Epithelial cell of proximal tubule (primary cell): ENCODE results near the gene ARID3A. TPM values are rescaled to one million over a fixed set of nuclear protein-coding genes. Genes with fewer than 3 reads are reported as not detected.

Experiments
- DNase-seq: peaks from one replicate; pipeline ENCODE4 v3.0.0-alpha.2; 2011; ENCODE audit warnings: low read depth
- H3K4me3 ChIP-seq: 2 replicates; pipeline ENCODE4 v1.5.1; 2011; ENCODE audit warnings: low read depth, mild to moderate bottlenecking, low read length
- total RNA-seq: library from RNA; depleted of rRNA; stranded (reverse); fragments of >200 nt; gene quantifications from 2 replicates; pipeline ENCODE4 v1.2.3, GENCODE V29; 2015
- TF ChIP-seq, protein P1 (sequence below): conservative IDR thresholded peaks from 2 replicates; pipeline ENCODE4 v1.5.1; 2012; ENCODE audit warnings: low read depth, mild to moderate bottlenecking, low read length

The ARID3A gene
- total RNA-seq, 1 donor from 2014 or later = 37.0 TPM

DNA sequence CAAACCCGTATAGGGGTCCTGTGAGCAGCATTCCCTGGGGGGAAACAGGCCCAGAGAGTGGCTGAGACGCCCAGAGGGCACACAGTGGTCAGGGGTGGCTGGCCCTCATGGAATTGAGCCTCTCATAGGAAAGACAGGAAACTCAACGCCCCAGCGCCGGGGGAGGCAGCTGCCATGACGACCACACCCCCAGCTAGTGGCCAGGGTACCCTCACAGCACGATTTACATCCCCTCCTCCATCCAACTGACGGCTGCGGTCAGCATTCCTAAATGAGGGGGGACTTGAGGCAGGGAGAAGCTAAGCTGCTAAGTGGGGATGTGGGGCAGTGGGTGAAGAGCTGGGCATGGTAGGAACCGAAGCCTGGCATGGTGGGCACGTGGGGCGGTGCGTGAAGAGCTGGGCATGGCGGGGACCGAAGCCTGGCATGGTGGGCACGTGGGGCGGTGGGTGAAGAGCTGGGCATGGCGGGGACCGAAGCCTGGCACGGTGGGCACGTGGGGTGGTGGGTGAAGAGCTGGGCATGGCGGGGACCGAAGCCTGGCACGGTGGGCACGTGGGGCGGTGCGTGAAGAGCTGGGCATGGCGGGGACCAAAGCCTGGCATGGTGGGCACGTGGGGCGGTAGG is 42.9 kb upstream of the ARID3A start:
- no peak overlapping the region for H3K4me3 ChIP-seq
- TF ChIP-seq, protein P1, sequence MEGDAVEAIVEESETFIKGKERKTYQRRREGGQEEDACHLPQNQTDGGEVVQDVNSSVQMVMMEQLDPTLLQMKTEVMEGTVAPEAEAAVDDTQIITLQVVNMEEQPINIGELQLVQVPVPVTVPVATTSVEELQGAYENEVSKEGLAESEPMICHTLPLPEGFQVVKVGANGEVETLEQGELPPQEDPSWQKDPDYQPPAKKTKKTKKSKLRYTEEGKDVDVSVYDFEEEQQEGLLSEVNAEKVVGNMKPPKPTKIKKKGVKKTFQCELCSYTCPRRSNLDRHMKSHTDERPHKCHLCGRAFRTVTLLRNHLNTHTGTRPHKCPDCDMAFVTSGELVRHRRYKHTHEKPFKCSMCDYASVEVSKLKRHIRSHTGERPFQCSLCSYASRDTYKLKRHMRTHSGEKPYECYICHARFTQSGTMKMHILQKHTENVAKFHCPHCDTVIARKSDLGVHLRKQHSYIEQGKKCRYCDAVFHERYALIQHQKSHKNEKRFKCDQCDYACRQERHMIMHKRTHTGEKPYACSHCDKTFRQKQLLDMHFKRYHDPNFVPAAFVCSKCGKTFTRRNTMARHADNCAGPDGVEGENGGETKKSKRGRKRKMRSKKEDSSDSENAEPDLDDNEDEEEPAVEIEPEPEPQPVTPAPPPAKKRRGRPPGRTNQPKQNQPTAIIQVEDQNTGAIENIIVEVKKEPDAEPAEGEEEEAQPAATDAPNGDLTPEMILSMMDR = no peak
- DNase-seq = no peak

DNA sequence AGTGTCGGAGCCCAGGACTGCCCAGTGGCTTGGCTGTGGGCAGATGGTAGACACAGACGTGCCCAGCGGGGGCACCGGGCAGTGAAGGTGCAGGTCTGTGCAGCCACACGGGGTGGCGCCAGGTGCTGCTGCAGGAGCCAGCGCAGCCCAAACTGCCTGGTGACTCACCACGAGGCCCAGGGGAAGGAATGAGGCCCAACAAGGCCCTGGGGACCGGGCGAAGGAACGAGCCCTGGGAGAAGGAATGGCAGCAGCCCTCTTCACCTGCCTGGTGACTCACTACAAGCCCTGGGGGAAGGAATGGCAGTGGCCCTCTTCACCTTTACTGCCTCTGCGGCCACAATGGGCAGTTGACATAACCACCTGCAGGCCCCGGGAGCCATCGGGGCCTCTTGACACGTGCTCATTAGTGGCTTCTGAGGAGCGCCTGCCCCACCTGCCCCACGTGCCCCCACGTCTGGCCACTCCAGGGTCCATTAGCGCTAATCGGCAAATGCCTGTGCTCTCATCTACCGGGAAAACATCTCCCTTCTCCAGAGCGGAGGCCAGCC is 42.1 kb upstream of the ARID3A start:
- no peak overlapping the region for H3K4me3 ChIP-seq
- no peak for DNase-seq
- TF ChIP-seq, protein P1 = peak; percentile 23

DNA sequence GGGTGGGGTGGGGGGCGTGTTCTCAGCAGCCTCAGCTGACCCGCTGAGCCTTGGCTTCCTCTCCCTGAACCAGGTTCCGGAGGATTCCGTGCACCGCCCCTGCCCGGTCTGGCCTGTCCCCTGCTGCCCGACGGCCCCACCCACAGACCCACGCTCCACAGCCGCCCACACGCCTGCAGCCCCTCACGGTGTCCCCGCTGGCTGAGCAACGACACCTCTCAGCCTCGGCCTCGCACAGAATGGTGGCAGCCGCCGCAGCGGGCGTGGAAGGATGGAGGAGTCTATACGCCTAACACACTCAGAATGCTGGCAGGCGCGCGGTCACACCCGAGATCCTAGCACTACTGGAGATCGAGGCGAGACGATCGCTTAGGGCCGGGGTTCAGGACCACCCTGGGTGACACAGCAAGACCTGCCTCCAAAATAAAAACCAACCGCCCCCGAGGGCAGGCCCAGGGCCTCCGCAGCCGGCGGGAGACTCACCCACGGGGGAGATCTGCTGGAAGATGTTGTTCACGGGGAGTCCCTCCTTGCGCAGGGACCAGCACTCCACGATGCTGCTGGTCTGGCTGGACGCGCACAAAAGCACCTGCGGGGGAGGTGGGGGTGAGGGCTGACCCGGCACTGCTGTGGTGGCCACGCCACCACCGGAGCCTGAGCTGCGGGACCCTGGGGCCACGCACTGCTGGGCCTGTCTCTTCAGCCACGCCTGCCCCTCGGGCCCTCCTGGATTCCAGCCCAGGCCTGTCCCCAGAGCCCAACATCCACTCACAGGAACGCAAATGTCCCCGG is 41.2 kb upstream of the ARID3A start:
- H3K4me3 ChIP-seq = no peak overlapping the region
- DNase-seq = no peak
- TF ChIP-seq, protein P1 = no peak

DNA sequence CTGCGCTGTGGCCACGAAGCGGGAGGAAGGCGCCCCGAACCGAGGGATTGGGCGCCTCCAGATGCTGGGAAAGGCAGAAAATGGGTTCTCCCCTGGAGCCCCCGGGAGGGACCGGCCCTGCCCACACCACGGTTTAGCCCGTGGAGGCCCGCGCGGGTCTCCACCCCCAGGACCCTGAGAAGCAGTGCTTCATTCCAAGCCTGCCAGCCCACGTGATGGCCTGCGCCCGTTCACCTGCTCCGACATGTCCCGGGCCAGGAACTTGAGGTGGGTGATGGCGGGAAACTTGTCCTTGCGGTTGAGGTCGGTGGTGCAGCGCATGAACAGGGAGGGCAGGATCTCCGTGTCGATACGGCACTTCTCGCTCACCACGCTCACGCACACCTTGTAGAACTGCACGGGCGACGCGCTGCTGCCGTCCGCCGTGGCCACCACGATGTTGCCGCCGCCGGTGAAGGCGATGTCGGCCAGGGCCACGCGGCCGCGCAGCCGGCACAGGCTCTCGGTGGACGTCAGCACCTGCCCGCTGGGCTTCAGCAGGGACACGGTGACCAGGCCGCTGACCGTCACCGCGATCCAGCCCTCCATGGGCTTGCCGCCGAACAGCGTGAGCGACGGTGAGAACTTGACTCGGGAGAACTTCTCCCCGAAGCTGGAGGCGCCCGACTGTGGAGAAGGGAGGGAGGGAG is 40.2 kb upstream of the ARID3A start:
- TF ChIP-seq, protein P1 = no peak
- DNase-seq = no peak
- H3K4me3 ChIP-seq = no peak overlapping the region

DNA sequence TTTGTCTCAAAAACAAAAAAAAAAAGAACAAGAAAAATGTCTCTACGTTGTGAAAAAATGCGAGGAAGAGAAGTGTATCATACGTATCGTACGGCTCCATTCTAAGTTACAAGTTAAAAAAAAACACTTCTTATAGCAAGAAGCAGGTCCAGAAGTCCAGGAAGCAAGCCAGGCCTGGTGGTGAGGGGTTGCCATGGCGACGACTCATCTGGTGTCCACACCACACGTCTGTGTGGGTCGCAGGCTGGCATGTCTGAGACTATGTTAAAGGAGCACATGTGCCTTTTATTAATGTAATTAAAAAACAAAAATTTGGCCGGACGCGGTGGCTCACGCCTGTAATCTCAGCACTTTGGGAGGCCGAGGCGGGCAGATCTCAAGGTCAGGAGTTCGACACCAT is 38.8 kb upstream of the ARID3A start:
- H3K4me3 ChIP-seq = no peak overlapping the region
- TF ChIP-seq, protein P1 = no peak
- no peak for DNase-seq

DNA sequence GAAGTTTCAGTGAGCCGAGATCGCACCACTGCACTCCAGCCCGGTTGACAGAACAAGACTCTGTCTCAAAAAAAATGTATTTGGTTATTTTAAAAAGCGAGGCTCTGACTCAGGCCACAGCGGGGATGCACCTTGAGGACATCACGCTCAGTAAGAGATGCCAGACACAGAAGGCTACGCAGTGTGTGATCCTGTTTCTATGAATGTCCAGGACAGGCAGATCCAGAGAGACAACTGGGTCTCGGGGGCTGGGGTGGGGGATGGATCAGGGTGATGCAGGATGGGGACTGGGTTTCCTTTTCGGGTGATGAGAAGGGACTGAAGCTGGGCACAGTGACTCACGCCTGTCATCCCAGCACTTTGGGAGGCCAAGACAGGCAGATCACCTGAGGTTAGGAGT is 38.2 kb upstream of the ARID3A start:
- TF ChIP-seq, protein P1 = no peak

More for the DNA sequence above, 38.2 kb upstream of the ARID3A start:
- DNase-seq = no peak
- no peak overlapping the region for H3K4me3 ChIP-seq
